DMS153 treated with DMSO at 0.1 percent for 48 hours (cell line): Measurements from ENCODE around the gene MOCS3.
"Not testable (repeated sequence)": the region's sequence is repeated elsewhere in the genome, so short reads cannot be mapped to it uniquely, and the experiment has no call there.

Experiments used
- DNase-seq: peaks from one replicate; lab custom pipeline; 2025; ENCODE audit not compliant: unreplicated experiment; lab: John Stamatoyannopoulos, UW

Gene MOCS3

DNA sequence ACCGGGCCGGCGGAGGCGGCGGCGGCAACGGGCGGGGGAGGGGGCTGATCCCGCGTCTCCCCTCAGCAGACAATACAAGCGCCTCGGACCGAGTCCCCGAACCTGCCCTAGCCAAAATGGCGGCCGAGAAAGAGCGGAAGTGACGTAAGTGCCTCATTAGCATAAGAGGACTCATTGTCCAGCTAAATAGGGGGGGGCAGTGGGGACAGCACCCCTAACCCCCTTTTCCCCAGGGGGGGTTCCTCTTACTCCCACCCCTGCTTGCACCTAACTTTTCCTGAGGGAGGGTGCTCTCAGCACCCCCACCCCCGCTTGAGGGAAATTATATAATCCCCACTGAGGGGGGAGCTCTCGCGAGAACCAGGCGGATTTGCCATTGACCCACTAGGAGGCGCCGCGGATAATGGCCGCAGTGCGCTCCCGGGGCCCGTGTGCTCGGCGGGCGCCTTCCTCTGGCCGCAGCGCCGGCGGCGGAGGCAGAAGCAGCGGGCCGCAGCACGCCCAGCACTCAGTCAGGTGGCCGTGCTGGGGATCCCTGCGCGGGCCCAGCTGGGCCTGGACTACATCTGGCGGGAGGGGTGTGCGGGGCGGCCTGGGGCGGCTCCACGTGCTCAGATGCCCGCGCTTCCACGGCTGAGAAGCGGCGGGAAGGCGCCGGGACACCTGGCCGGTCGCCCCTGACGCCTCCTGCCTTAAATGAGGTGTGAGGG, 27.2 kb upstream of the MOCS3 start, which contains the start of gene ADNP:
Gene ADNP, minus strand, starts transcription at position 132 of the 710 bp plus-strand sequence. CDS start 27,441 bp downstream, outside the sequence.
- DNase-seq: peak; percentile 94

DNA sequence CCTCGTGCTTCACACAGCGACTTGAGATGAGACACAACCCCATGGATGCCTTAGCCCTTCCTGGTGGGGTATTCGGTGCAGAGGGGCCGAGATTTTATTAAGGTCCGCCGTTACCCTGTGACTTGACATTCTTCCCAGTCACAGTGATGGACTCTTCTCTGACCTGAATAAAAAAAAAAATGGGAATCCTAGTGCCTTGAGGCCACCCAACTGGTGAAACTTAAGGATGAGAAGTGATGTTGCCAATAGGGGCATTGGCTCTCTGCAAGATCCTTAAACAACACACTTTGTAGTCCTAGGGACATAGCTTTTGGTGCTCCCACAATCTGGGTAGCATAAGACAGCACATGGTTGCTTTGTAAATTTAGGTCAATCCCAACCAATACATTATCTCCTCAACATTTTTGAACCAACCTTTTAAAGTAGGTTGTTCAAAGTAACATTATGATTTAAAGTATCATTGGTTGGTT, 26.6 kb upstream of the MOCS3 start:
- DNase-seq: no peak

DNA sequence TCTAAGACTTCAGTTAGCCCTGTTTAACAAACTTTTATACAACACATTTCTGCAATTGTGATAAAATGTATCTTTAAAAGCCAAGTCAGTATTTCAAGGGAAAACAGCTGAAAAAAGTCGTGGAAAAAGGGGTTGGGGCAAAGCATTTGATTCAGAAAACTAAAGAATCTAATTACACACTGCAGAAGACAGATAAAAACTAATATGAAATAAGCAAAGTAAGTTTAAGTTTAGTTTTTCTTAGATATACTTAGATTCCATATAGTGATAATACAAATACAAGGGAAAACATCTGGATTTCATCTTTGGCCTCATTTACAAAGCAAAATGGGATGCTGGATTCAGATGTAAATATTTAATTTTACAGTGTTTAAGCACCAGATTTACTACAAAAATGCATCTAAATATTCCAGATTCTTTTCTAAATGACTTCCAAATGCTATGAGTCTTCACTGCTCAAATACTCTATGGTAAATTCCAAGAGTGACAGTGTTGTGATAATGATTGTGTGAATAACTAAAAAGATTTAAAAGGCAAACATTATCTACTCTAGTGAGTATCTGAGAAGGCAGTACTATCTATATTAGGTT, 25.8 kb upstream of the MOCS3 start:
- DNase-seq: no peak

DNA sequence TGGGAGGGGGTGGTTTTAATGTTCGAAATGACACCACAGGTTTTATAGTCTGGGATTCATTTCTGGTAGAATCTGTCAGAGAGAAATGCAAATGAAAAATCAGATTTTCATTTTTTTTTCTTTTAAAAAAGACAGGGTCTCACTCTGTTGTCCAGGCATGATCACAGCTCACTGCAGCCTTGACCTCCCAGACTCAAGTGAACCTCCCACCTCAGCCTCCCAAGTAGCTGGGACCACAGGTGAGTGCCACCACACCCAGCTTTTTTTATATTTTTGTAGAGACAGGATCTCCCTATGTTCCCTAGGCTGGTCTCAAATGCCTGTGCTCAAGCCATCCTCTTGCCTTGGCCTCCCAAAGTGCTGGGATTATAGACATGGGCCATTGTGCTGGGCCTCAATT, 25.0 kb upstream of the MOCS3 start:
- DNase-seq: no peak

DNA sequence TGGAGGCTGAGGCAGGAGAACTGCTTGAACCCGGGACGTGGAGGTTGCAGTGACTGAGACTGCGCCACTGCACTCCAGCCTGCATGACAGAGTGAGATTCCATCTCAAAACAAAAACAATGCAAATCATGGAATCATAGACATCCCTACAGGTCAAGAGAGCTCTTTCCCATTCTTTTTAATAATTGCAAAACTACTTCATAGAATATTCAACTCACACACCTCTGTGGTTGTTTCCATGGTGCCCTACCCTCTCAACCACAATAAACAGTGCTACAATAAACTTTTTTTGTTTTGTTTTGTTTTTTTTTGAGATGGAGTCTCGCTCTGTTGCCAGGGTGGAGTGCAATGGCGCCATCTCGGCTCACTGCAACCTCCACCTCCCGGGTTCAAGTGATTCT, 15.5 kb upstream of the MOCS3 start:
- no peak for DNase-seq

DNA sequence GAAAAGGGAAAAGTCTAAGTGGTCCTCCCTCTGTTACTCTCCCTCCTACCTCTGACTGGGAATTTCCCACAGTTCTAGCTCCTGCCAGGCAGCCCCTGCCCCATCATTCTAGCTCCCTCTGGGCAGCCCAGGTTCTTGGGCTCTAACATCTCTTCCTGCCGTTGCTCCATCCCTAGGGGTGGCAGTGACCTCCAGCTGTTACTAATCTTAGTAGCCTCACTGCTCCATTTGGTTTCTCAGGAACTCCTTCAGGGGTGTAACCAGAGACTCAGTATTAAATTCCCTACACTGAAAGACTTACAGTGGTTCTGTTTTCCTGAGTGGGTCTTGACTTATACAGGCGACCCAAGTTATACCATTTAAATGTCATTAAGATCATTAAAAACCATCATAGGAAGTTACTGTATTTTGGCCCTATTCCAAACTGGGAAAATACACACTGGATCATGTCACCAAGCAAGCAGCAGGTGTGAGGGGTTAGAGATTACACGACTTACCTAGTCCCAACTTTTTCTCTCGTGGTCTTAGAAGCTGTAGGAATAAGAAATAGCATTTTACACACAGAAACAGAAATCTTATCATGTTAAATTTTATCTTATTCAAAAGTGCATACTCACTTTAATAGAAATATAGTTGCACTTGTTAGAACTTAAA, 10.4 kb upstream of the MOCS3 start:
- DNase-seq: no peak

DNA sequence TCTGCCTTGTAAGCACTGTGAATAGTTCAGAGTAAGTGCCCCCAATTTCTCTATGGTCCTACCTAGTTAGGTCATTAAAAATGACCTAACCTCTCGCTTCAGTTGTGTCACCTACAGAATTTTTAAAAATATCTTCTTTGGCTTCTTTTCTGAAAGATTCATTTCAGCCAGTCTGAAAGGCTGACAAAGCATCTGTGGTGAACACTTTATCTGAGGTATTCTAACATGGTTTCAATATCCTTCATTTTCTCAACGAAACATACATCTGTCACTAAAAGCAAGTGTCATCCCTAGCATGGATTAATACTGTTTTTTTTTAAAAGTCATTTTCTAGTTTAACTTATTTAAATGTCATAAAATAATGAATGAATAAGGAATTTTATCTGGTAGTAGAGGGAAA, 5.4 kb upstream of the MOCS3 start:
- no peak for DNase-seq

DNA sequence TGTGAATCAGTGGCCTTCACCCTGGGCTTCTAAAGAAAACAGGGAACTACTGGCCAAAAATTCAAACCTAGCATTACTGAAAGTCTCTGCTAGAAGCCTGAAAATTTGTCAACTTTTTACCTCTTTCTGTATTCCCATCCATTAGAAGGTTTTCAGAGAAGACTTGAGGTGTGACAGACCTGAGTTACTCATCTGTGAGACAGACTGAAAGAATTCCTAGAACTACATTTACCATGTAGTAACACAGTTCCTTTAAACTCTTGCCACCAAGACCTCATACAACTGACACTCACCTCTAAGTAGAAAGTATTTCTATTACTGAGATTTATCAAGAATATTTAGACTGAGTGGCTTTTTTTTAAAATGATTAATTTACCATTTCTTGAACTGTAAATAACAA, 4.8 kb upstream of the MOCS3 start:
- DNase-seq: no peak

DNA sequence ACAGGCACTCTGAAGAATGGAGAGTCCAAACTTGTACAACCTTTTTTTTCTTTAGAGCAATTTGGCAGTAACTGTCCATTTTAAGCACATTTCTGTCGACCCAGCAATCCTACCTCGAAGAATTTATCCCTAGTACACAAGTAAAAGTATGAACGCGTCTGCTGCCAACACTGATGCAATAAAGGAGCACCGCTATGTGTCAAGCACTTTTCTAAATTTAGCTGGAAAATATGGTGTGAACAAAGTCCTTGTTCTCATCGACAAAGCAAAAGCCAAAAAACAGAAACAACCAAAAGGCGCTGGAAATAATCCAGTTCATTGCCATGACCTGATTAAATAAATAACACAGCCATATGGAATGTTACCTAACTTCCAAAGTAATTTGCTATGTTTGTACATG, 1.3 kb upstream of the MOCS3 start:
- DNase-seq: no peak

DNA sequence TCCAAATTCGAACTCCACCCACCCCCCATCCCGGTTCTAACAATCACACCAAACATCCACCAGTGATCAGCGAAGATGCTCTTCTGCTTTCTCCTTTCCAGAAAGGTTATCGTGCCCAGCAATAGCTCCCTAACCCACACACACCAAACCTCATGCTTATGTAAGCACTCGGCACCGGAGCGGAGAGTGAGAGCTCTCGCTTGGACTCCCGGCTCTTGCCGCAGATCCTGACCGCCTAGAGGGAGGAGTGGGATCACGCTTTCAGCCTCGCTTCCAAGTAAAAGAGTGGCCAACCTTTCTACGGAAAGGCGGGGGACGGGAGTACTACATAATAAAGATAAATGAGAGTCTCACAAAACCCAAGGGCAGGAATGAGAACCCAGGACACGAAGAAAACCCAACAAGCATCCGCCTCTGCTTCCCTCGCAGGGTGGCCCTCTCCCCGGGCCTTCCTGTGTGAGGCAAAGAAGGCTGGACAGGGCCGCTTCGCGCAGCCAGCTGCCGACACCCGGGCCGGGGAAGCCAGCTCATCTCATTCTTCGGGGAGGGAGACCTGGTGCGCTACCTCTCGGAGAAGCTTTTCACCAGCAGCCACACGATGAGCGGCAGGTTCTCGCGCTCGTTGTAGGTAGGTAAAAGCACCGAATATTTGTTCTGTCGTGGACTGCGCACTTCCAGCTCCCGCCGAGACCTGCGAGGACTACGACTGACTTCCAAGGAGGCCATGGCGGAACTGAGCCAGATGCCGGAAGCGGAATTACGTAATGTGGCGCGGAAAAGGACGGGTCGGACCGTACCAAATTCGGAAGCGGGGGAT, 612 bp upstream of the MOCS3 start, which contains the start of gene DPM1:
Gene DPM1, minus strand, starts transcription at position 735 of the 817 bp plus-strand sequence. Its CDS starts 9 bp downstream, at position 726.
- no peak for DNase-seq

DNA sequence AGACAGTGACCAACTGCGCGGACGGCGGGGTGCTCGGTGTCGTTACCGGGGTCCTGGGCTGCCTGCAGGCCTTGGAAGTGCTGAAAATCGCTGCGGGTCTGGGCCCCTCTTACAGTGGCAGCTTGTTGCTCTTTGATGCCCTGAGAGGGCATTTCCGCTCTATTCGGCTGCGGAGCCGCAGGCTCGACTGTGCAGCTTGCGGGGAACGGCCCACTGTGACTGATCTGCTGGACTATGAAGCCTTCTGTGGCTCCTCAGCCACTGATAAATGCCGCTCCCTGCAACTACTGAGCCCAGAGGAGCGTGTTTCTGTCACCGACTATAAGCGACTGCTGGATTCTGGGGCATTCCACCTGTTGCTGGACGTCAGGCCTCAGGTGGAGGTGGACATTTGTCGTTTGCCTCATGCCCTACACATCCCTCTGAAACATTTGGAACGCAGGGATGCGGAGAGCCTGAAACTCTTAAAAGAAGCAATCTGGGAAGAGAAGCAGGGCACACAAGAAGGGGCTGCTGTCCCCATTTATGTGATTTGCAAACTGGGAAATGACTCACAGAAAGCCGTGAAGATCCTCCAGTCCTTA, 1.0 kb downstream of the MOCS3 start:
- DNase-seq: no peak

DNA sequence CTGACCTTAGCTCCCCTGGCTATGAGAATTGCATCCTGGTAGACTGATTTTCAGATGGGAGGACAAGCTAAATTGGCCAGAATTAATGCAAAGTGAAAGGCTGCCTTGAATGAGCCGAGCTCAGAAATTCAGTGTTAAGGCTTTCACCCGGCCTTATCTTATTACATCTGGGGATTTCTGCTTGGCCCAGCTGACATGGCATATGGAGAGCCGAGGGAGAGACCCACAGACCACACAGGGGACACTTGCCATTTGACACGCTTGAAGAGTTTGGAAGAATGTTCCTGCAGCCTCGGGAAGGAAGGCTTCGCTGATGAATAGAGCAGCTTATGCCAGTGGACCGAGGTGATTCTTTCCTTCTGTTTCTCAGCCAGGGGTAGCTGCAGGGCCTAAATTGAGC, 9.0 kb downstream of the MOCS3 start:
- DNase-seq: no peak

DNA sequence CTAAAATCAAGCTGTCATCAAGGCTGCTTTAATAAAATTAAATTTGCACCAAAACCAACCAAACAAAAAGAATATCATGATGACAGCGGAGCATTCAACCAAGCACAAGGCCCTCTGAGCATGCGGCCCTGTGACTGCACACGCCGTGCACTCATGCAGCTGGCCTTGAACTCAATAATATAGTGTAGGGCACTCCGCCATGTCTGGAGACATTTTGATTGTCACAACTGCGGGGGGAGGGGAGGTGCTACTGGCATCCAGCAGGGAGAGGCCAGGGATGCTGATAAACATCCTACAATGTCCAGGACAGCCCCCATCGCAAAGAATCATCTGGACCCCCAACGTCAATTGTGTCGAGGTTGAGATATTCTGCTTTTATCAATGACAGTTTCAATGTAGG, 9.7 kb downstream of the MOCS3 start:
- no peak for DNase-seq

DNA sequence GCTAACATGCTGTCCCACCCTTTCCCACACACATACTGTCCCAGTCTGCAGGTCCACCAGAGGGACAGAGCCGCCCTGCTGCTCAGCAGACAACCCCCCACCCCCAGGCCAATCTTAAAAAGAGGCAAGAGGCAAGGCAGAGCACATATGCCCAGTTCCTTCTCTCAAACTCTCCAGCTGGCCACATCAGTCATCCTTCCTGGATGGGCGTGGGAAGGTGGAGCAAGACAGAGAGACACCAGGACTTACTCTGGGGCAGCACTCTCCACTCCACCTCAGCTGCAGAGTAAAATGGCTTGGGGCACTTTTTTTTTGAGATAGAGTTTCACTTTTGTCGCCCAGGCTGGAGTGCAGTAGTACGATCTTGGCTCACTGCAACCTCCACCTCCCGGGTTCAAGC, 10.8 kb downstream of the MOCS3 start:
- DNase-seq: no peak

DNA sequence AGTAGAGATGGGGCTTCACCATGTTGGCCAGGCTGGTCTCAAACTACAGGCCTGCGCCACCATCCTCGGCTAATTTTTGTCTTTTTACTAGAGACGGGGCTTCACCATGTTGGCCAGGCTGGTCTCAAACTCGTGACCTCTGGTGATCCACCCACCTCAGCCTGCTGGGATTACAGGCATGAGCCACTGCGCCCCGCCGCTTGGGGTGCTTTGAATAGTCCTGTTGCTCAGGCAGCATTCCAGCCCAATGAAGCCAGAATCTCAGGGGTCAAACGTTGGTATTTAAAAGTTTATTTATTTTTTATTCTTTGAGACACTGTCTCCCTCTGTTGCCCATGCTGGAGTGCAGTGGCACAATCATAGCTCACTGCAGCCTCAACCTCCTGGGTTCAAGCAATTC, 11.3 kb downstream of the MOCS3 start:
- DNase-seq: no peak

DNA sequence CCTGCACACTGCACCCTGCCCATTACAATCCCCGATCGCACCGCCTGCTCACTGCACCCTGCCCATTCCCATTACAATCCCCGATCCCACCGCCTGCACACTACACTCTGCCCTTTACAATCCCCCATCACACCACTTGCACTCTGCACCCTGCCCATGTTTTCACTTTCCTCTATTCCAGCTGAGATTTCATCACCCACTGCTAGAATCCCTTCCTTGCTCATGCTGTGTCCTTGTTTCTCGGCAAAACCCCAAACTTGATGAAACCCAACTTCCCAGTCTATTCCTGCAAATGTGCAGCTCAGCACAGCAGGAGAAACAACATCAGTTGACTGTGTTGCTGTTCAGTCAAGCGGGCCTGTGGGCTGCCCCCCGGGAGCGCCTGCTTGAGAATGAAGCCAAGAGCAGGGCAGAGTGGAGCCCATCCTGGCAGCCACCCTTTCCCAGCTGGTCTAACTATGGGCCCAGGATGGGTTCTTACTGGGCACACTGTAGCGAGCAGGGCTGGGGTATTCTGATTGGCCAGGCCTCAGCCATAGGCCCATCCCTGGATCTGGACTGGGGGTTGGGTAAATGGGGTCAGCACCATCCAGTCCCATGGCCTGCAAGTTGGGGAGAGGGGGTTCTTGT, 17.2 kb downstream of the MOCS3 start:
- no peak for DNase-seq

DNA sequence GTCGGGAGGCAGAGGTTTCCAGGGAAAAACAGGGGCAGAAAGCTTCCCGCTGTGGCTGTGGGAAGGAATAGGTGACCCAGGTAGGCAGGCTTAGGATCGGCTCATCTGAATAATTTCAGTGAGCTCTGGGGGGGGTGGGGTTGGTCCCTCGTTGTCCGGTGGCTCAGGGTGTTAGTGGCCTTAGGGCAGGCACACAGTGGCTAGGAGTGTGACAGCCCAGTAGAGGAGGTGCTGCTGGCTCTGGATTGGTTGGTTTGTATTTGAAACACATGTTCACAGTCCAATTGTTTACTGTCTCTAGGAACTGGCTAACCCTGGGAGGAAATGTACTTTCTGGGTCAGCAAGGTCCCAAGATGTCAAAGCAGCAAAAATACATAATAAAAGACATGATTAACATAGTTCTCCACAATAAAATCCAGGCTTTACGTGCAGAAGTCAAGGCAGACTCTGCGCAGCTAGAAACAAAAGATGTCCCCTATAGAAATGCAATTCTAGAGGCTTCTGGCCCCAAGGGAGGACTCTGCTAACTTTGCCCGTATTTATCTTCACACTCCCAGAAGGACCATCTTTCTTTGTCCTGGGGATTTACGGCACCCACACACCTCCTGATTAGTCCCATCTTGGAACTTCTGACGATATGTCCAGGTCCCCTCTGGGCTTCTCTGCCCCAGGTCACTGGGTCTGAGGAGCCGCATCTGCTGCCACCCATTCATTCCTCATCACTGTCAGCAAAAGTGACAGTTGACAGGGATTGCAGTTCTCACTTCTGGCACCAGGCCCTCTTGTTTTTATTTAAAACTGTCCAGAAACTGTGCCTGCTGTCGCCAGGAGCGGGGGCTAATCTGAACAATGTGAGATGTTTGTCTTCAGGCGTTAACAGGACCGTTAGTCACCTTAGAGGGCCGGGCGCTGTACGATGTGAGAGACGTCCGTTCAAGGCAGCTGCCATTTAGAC, 18.7 kb downstream of the MOCS3 start:
- no peak for DNase-seq

DNA sequence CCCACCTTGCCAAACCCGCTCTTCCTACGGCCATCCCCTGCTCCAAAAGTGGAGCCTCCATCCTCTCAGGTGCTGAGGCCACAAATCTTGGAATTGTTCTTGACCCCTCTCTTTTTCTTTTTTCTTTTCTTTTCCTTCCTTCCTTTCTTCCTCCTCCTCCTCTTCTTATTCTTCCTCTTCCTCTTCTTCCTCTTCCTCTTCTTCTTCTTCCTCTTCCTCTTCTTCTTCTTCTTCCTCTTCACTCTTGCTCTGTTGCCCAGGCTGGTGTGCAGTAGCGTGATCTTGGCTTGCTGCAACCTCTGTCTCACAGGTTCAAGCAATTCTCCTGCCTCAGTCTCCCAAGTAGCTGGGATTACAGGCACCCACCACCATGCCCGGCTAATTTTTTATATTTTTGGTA, 19.9 kb downstream of the MOCS3 start:
- DNase-seq: not testable (repeated sequence)

DNA sequence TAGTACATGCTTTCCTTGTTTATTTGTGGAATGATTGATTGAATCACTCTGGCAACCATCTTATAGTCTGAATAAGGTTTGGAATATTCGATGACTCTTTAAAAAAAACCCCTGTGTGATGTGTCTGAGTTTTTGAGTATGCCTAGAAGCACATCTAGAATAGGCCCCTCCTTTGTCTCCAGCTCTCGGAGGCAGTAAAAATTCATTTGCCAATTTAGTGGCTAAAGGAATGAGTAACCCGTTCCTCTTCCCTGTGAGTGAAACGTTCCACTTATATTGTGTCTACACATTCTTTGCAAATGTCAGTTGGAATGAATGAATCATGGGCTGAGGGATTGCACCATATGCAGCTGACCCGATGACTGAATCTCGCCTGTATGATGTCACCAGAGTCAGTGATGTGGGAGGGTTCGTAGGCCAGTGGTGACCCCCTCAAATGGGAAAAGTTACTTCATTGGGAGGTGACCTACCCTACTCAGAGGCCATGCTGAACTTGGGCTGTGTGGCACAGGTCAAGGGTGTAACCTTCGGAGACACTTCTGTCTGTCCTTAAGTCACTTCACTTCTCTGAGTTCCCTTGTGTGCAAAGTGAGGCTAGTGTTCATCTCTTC, 21.6 kb downstream of the MOCS3 start:
- no peak for DNase-seq
